PC-3 (cell line): ENCODE data around the gene CSRP2. TPM values are rescaled to one million over a fixed set of nuclear protein-coding genes. Genes with fewer than 3 reads are reported as not detected.

Experiments
- ATAC-seq: fragments of 200-7000 bp; cut with Tn5 transposase; 2 replicates; pipeline ENCODE4 v1.9.1; 2020; ENCODE audit warnings: mild to moderate bottlenecking, moderate library complexity
- BruUV-seq: library from RNA; stranded (reverse); fragments of 400-500 nt; replicated peaks from 2 replicates; lab custom pipeline; 2021; lab: Mats Ljungman, UMichigan
- CTCF ChIA-PET: fragments of 300-600 bp; sonication (Branson Sonifier 250); formaldehyde crosslinking; loops from one replicate; lab custom pipeline; 2022; ENCODE audit warnings: antibody characterized with exemption; lab: Charles Lee
- POLR2A ChIA-PET: fragments of 300-600 bp; sonication (Branson Sonifier 250); formaldehyde crosslinking; loops from one replicate; lab custom pipeline; 2022; ENCODE audit warnings: antibody characterized with exemption; ENCODE audit not compliant: unreplicated experiment; lab: Charles Lee
- DNase-seq: peaks from one replicate; pipeline ENCODE4 v3.0.0-alpha.2; 2015
- H2AFZ ChIP-seq: fragments of 300-600 bp; sonication (generic); 2 replicates; pipeline ENCODE4 v1.6.0; 2016; ENCODE audit warnings: antibody characterized with exemption, low read length
- H3F3A ChIP-seq: fragments of 300-600 bp; sonication (generic); one replicate; pipeline ENCODE4 v1.6.0; 2017; ENCODE audit warnings: antibody characterized with exemption, low read length, control low read depth, mild to moderate bottlenecking; ENCODE audit not compliant: unreplicated experiment
- H3K27ac ChIP-seq: fragments of 300-600 bp; sonication (generic); 2 replicates; pipeline ENCODE4 v1.5.1; 2016; ENCODE audit warnings: mild to moderate bottlenecking, low read length
- H3K27me3 ChIP-seq: fragments of 300-600 bp; sonication (generic); 2 replicates; pipeline ENCODE4 v1.6.1; 2016; ENCODE audit warnings: low read length, mixed read lengths
- H3K36me3 ChIP-seq: fragments of 300-600 bp; sonication (generic); 2 replicates; pipeline ENCODE4 v1.6.1; 2016; ENCODE audit warnings: low read depth, mixed run types, low read length, mixed read lengths
- H3K4me1 ChIP-seq: fragments of 300-600 bp; sonication (generic); 2 replicates; pipeline ENCODE4 v1.5.1; 2016; ENCODE audit warnings: low read length; ENCODE audit not compliant: insufficient read depth
- H3K4me2 ChIP-seq: fragments of 300-600 bp; sonication (generic); 2 replicates; pipeline ENCODE4 v1.6.0; 2016; ENCODE audit warnings: low read length
- H3K4me3 ChIP-seq: fragments of 300-600 bp; sonication (generic); 2 replicates; pipeline ENCODE4 v1.5.1; 2016; ENCODE audit warnings: mild to moderate bottlenecking, low read length, mixed read lengths
- H3K79me2 ChIP-seq: fragments of 300-600 bp; sonication (generic); 2 replicates; pipeline ENCODE4 v1.6.1; 2017; ENCODE audit warnings: low read length, mixed read lengths
- H3K9ac ChIP-seq: fragments of 300-600 bp; sonication (generic); 2 replicates; pipeline ENCODE4 v1.6.0; 2016; ENCODE audit warnings: mild to moderate bottlenecking, low read length
- H3K9me2 ChIP-seq: fragments of 300-600 bp; sonication (generic); replicated peaks from 2 replicates; pipeline ENCODE4 v1.6.1; 2016; ENCODE audit warnings: mixed run types, low read length, mixed read lengths
- H3K9me3 ChIP-seq: fragments of 300-600 bp; sonication (generic); 2 replicates; pipeline ENCODE4 v1.6.1; 2016; ENCODE audit warnings: low read length, mixed read lengths
- H4K20me1 ChIP-seq: fragments of 300-600 bp; sonication (generic); 2 replicates; pipeline ENCODE4 v1.6.1; 2016; ENCODE audit warnings: low read length, mixed read lengths
- EZH2 ChIP-seq: fragments of 300-600 bp; sonication (generic); IDR thresholded peaks from one replicate; pipeline ENCODE4 v1.6.1; 2017; ENCODE audit warnings: antibody characterized with exemption, mild to moderate bottlenecking, low read length; ENCODE audit not compliant: unreplicated experiment
- EZH2phosphoT487 ChIP-seq: fragments of 300-600 bp; sonication (generic); IDR thresholded peaks from 2 replicates; pipeline ENCODE4 v1.6.1; 2018; ENCODE audit warnings: mild to moderate bottlenecking, antibody characterized with exemption, low read length, borderline replicate concordance
- intact Hi-C: fragments of 100-400 bp; cut with micrococcal nuclease; formaldehyde crosslinking; loops from 2 replicates; pipeline ENCODE4 v1.9.0; 2023
- total RNA-seq: library from RNA; depleted of rRNA; stranded (reverse); fragments of >200 nt; gene quantifications from 2 replicates; pipeline ENCODE4 v1.2.3, GENCODE V29; 2014
- TF ChIP-seq, protein P1 (sequence below): fragments of 300-600 bp; sonication (generic); conservative IDR thresholded peaks from 2 replicates; pipeline ENCODE4 v1.5.1; 2017; ENCODE audit warnings: antibody characterized with exemption, low read depth, mild to moderate bottlenecking, low read length

CSRP2 gene
- total RNA-seq, 1 experiment from 2014 or later: 36.3 TPM

DNA sequence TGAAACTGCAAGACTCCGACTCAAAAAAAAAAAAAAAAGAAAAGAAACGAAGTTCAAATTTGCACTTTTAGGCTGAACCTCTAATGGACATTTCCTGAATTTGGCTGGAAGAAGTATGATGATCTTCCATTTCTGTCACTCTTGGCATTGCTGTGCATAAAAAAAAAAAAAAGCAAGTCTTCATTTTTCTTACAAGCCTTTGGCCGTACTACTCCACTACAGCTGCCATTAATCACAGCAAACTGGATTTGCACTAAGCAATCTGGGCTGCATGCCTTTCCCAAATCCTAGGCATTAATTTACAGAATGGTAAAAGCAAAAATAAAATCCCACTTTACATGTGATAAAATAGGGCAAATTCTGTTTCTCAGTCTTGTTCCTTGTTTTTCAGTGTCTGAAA, 7.1 kb downstream of the CSRP2 start:
- Histone ChIP-seq H3K4me2 (no peak overlapping the region), H2AFZ (no peak overlapping the region), H3K9ac (no peak overlapping the region), H4K20me1 (no peaks in the 10 kb centered on the region), H3K9me2 (no peaks in the 10 kb centered on the region), H3K4me3 (no peak overlapping the region), H3K4me1 (peaks cover 1% of the 10 kb centered on the region), H3K27ac (no peak overlapping the region), H3F3A (no peaks in the 10 kb centered on the region), H3K27me3 (no peaks in the 10 kb centered on the region), H3K36me3 (no peaks in the 10 kb centered on the region), H3K79me2 (peaks cover 3% of the 10 kb centered on the region; the same call in 1 of the 2 replicates), H3K9me3 (no peaks in the 10 kb centered on the region)
- CTCF ChIA-PET: no interaction called here
- BruUV-seq: no TSS peak
- TF ChIP-seq EZH2phosphoT487: no peak
- TF ChIP-seq, protein P1, sequence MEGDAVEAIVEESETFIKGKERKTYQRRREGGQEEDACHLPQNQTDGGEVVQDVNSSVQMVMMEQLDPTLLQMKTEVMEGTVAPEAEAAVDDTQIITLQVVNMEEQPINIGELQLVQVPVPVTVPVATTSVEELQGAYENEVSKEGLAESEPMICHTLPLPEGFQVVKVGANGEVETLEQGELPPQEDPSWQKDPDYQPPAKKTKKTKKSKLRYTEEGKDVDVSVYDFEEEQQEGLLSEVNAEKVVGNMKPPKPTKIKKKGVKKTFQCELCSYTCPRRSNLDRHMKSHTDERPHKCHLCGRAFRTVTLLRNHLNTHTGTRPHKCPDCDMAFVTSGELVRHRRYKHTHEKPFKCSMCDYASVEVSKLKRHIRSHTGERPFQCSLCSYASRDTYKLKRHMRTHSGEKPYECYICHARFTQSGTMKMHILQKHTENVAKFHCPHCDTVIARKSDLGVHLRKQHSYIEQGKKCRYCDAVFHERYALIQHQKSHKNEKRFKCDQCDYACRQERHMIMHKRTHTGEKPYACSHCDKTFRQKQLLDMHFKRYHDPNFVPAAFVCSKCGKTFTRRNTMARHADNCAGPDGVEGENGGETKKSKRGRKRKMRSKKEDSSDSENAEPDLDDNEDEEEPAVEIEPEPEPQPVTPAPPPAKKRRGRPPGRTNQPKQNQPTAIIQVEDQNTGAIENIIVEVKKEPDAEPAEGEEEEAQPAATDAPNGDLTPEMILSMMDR: no peak
- no peak for TF ChIP-seq EZH2
- ATAC-seq (no peak), DNase-seq (no peak)
- intact Hi-C loops: no loop called here
- POLR2A ChIA-PET: no interaction called here

GRCh38 chr12:76871082-76871481, 7.7 kb downstream of the CSRP2 start:
- no peak for DNase-seq
- H3K79me2 ChIP-seq: no peaks in the 10 kb centered on the region

GRCh38 chr12:76866726-76867125, 12.1 kb downstream of the CSRP2 start:
- POLR2A ChIA-PET: no interaction called here
- CTCF ChIA-PET: no interaction called here
- Histone ChIP-seq H3K9ac (no peak overlapping the region), H3K79me2 (no peaks in the 10 kb centered on the region), H3K9me2 (no peaks in the 10 kb centered on the region), H3K9me3 (no peaks in the 10 kb centered on the region), H3K27me3 (no peaks in the 10 kb centered on the region), H3K27ac (no peak overlapping the region), H4K20me1 (no peaks in the 10 kb centered on the region), H3K4me2 (no peak overlapping the region), H3K36me3 (no peaks in the 10 kb centered on the region), H3K4me1 (no peaks in the 10 kb centered on the region), H2AFZ (no peak overlapping the region), H3F3A (no peaks in the 10 kb centered on the region), H3K4me3 (no peak overlapping the region)
- TF ChIP-seq EZH2 (no peak), EZH2phosphoT487 (no peak)
- TF ChIP-seq, protein P1: no peak
- ATAC-seq (no peak), DNase-seq (no peak)
- intact Hi-C loops: no loop called here
- BruUV-seq: no TSS peak

More at GRCh38 chr12:76871082-76871481, 7.7 kb downstream of the CSRP2 start:
- H3F3A ChIP-seq: no peaks in the 10 kb centered on the region
- H3K9ac ChIP-seq: no peak overlapping the region
- H2AFZ ChIP-seq: no peak overlapping the region
- no peaks in the 10 kb centered on the region for H4K20me1 ChIP-seq
- H3K4me3 ChIP-seq: no peak overlapping the region
- intact Hi-C loops: no loop called here
- H3K9me3 ChIP-seq: no peaks in the 10 kb centered on the region
- no peak overlapping the region for H3K27ac ChIP-seq
- no peak for ATAC-seq
- no peaks in the 10 kb centered on the region for H3K36me3 ChIP-seq
- no peaks in the 10 kb centered on the region for H3K4me1 ChIP-seq
- no peaks in the 10 kb centered on the region for H3K9me2 ChIP-seq
- no peak overlapping the region for H3K4me2 ChIP-seq
- CTCF ChIA-PET: no interaction called here
- POLR2A ChIA-PET: interaction anchor here (0.7 kb wide), 1 partner anchor 15 kb away, joined by 4 read pairs; no protein-coding TSS in a partner anchor
- H3K27me3 ChIP-seq: no peaks in the 10 kb centered on the region
- TF ChIP-seq EZH2: no peak
- TF ChIP-seq EZH2phosphoT487: no peak
- TF ChIP-seq, protein P1: no peak
- BruUV-seq: no TSS peak
